Smooth muscle cell (in vitro differentiated cells): ENCODE results near the gene STON1. TPM values are rescaled to one million over a fixed set of nuclear protein-coding genes. Genes with fewer than 3 reads are reported as not detected.
"Not testable (repeated sequence)": the region's sequence is repeated elsewhere in the genome, so short reads cannot be mapped to it uniquely, and the experiment has no call there.

ENCODE experiments used
- DNase-seq: peaks from one replicate; lab custom pipeline; 2025; ENCODE audit not compliant: unreplicated experiment; lab: John Stamatoyannopoulos, UW
- H2AFZ ChIP-seq: fragments of 200-600 bp; sonication (generic); 2 replicates; pipeline ENCODE4 v1.6.0; 2016; ENCODE audit warnings: antibody characterized with exemption, low read depth, mild to moderate bottlenecking
- H3F3A ChIP-seq: fragments of 200-600 bp; sonication (generic); 2 replicates; pipeline ENCODE4 v1.6.0; 2017; ENCODE audit warnings: antibody characterized with exemption, low read depth
- H3K27ac ChIP-seq: fragments of 200-600 bp; sonication (generic); 2 replicates; pipeline ENCODE4 v1.5.1; 2016; ENCODE audit warnings: low read depth, mild to moderate bottlenecking
- H3K27me3 ChIP-seq: fragments of 200-600 bp; sonication (generic); 2 replicates; pipeline ENCODE4 v1.6.1; 2016; ENCODE audit warnings: low read depth, mild to moderate bottlenecking
- H3K36me3 ChIP-seq: fragments of 200-600 bp; sonication (generic); 2 replicates; pipeline ENCODE4 v1.5.1; 2016; ENCODE audit warnings: low read depth
- H3K4me1 ChIP-seq: fragments of 200-600 bp; sonication (generic); 2 replicates; pipeline ENCODE4 v1.5.1; 2016; ENCODE audit warnings: low read depth
- H3K4me2 ChIP-seq: fragments of 200-600 bp; sonication (generic); 2 replicates; pipeline ENCODE4 v1.6.0; 2016; ENCODE audit warnings: mild to moderate bottlenecking
- H3K4me3 ChIP-seq: fragments of 200-600 bp; sonication (generic); 2 replicates; pipeline ENCODE4 v1.5.1; 2016; ENCODE audit warnings: mild to moderate bottlenecking
- H3K79me2 ChIP-seq: fragments of 200-600 bp; sonication (generic); 2 replicates; pipeline ENCODE4 v1.6.0; 2016; ENCODE audit warnings: low read depth, mild to moderate bottlenecking
- H3K9ac ChIP-seq: fragments of 200-600 bp; sonication (generic); 2 replicates; pipeline ENCODE4 v1.6.0; 2016; ENCODE audit warnings: low read depth
- H3K9me3 ChIP-seq: fragments of 200-600 bp; sonication (generic); replicated peaks from 2 replicates; pipeline ENCODE4 v1.5.1; 2016; ENCODE audit warnings: low read depth
- H4K20me1 ChIP-seq: fragments of 200-600 bp; sonication (generic); 2 replicates; pipeline ENCODE4 v1.6.0; 2016; ENCODE audit warnings: low read depth
- CTCF ChIP-seq: fragments of 200-600 bp; sonication (generic); IDR thresholded peaks from 2 replicates; pipeline ENCODE4 v1.5.1; 2017; ENCODE audit warnings: borderline replicate concordance, mild to moderate bottlenecking, antibody characterized with exemption; ENCODE audit not compliant: insufficient read depth, poor library complexity, severe bottlenecking
- WGBS: methylation state at CpG from one replicate; pipeline ENCODE4 v1.1.7; 2016; ENCODE audit warnings: low lambda C conversion rate; 5-methylcytosine and 5-hydroxymethylcytosine counted together
- polyA plus RNA-seq: library from polyadenylated mRNA; unstranded; fragments of >200 nt; fragmentation: Nextera tagmentation; extraction: Ambion mirVana; gene quantifications from 2 replicates; pipeline ENCODE4 v1.2.1, GENCODE V29; 2016
- total RNA-seq: library from RNA; depleted of rRNA; stranded (reverse); fragments of >200 nt; gene quantifications from 2 replicates; pipeline ENCODE4 v1.2.3, GENCODE V29; 2014

STON1 gene
- total and polyA plus RNA-seq, 2 experiments from 2014 or later: 15.3 to 56.6 TPM

- no peak overlapping the region for H3K27ac ChIP-seq
- H3K4me3 ChIP-seq: no peak overlapping the region
- 86% methylated on average over 2 of the region's 2 CpGs for whole genome bisulfite sequencing
- H3K27me3 ChIP-seq: no peaks in the 10 kb centered on the region
- H3K4me2 ChIP-seq: no peak overlapping the region
- TF ChIP-seq CTCF: no peak
- H3K79me2 ChIP-seq: no peaks in the 10 kb centered on the region
- no peaks in the 10 kb centered on the region for H3K4me1 ChIP-seq
- DNase-seq: no peak
- no peaks in the 10 kb centered on the region for H3K36me3 ChIP-seq
- H3K9me3 ChIP-seq: no peaks in the 10 kb centered on the region
- no peak overlapping the region for H3K9ac ChIP-seq
- H2AFZ ChIP-seq: no peak overlapping the region
- H3F3A ChIP-seq: no peaks in the 10 kb centered on the region
- no peaks in the 10 kb centered on the region for H4K20me1 ChIP-seq
Measured at GRCh38 chr2:48619526-48619925, 89.6 kb downstream of the STON1 start.

GRCh38 chr2:48620604-48621003 lies 90.7 kb downstream of the STON1 start:
- no peak for TF ChIP-seq CTCF
- DNase-seq: no peak
- no peak overlapping the region for H3K4me2 ChIP-seq
- no peaks in the 10 kb centered on the region for H3K27me3 ChIP-seq
- no peaks in the 10 kb centered on the region for H3K4me1 ChIP-seq
- 98% methylated on average over 7 of the region's 7 CpGs for WGBS
- no peaks in the 10 kb centered on the region for H3F3A ChIP-seq
- no peaks in the 10 kb centered on the region for H3K9me3 ChIP-seq
- no peak overlapping the region for H3K27ac ChIP-seq
- no peaks in the 10 kb centered on the region for H4K20me1 ChIP-seq
- H3K9ac ChIP-seq: no peak overlapping the region
- H3K36me3 ChIP-seq: no peaks in the 10 kb centered on the region
- H3K79me2 ChIP-seq: no peaks in the 10 kb centered on the region
- H3K4me3 ChIP-seq: no peak overlapping the region
- no peak overlapping the region for H2AFZ ChIP-seq

- H3K4me2 ChIP-seq, H2AFZ ChIP-seq, H3K27ac ChIP-seq, H3K9ac ChIP-seq, H3K4me1 ChIP-seq, H3K9me3 ChIP-seq, H3F3A ChIP-seq, H3K79me2 ChIP-seq, H3K36me3 ChIP-seq, H3K4me3 ChIP-seq, H4K20me1 ChIP-seq, DNase-seq, H3K27me3 ChIP-seq: not testable (repeated sequence)
- 96% methylated on average over 5 of the region's 5 CpGs for WGBS
Measured at GRCh38 chr2:48622691-48623090, 92.7 kb downstream of the STON1 start.

- no peaks in the 10 kb centered on the region for H3K9me3 ChIP-seq
- H3K4me3 ChIP-seq: no peak overlapping the region
- H3K27ac ChIP-seq: no peak overlapping the region
- no peaks in the 10 kb centered on the region for H3K4me1 ChIP-seq
- no peak overlapping the region for H2AFZ ChIP-seq
- H3K36me3 ChIP-seq: peaks cover 5% of the 10 kb centered on the region
- H3K9ac ChIP-seq: no peak overlapping the region
- DNase-seq: no peak
- no peaks in the 10 kb centered on the region for H3K79me2 ChIP-seq
- no peaks in the 10 kb centered on the region for H3F3A ChIP-seq
- H3K4me2 ChIP-seq: no peak overlapping the region
- no peak for TF ChIP-seq CTCF
- no peaks in the 10 kb centered on the region for H4K20me1 ChIP-seq
- H3K27me3 ChIP-seq: no peaks in the 10 kb centered on the region
- 63% methylated on average over 2 of the region's 2 CpGs for WGBS
Measured at GRCh38 chr2:48624696-48625095, 94.7 kb downstream of the STON1 start.
